K562 (cell line): ENCODE measurements around the gene SDC1. TPM values are rescaled to one million over a fixed set of nuclear protein-coding genes. Genes with fewer than 3 reads are reported as not detected.

Source experiments
- ATAC-seq: fragments of 200-7000 bp; cut with Tn5 transposase; 3 replicates; pipeline ENCODE4 v1.9.1; 2020; ENCODE audit warnings: moderate library complexity
- BruUV-seq: library from RNA; stranded (reverse); fragments of 400-500 nt; replicated peaks from 2 replicates; lab custom pipeline; 2021; lab: Mats Ljungman, UMichigan
- CTCF ChIA-PET: fragments of 300-600 bp; formaldehyde crosslinking; extraction: SDS; loops from one replicate; lab custom pipeline; 2021; ENCODE audit warnings: low intra/inter-chr PET ratio; lab: Yijun Ruan, JAX
- POLR2A ChIA-PET: fragments of 300-600, 350-650 bp; sonication (Branson Sonifier 250); formaldehyde crosslinking; extraction: SDS; loops from one replicate; lab custom pipeline; 2021; ENCODE audit warnings: antibody characterized with exemption, inconsistent platforms; lab: Yijun Ruan, JAX
- DNase-seq, 4 experiments: peaks; one replicate each; pipeline versions ENCODE4 v3.0.0 to v3.0.0-alpha.2; 2011 to 2018; ENCODE audit warnings: low spot score in 3 of 4, mixed read lengths in 3 of 4; ENCODE audit errors: extremely low read depth in 1 of 4
- FAIRE-seq: peaks from 2 replicates; lab custom pipeline; 2011; peaks lifted over from hg19 to GRCh38; lab: Jason Lieb, UNC
- H2AFZ ChIP-seq: 2 replicates; pipeline ENCODE4 v1.6.0; 2011; ENCODE audit warnings: low read depth, low read length, control low read depth, inconsistent platforms
- H3K27ac ChIP-seq: fragments of 200-600 bp; 3 replicates; pipeline ENCODE4 v1.8.0; 2011; ENCODE audit warnings: low read depth, mild to moderate bottlenecking, control low read depth, inconsistent platforms, low read length, moderate library complexity, mixed read lengths; ENCODE audit errors: extremely low read depth
- H3K27me3 ChIP-seq, 2 experiments: fragments of 300-600 bp in 1 of 2; 2 replicates in 1 of 2; 3 replicates in 1 of 2; pipeline versions ENCODE4 v1.6.0 to v1.8.0; 2011; ENCODE audit warnings: inconsistent platforms in 2 of 2, low read length in 2 of 2, mild to moderate bottlenecking in 1 of 2, mixed read lengths in 1 of 2, moderate library complexity in 1 of 2; ENCODE audit not compliant: control insufficient read depth in 2 of 2, insufficient read depth in 2 of 2
- H3K36me3 ChIP-seq: fragments of 300-600 bp; 3 replicates; pipeline ENCODE4 v1.8.0; 2011; ENCODE audit warnings: mild to moderate bottlenecking, low read length, inconsistent platforms; ENCODE audit not compliant: control insufficient read depth, insufficient read depth
- H3K4me1 ChIP-seq, 2 experiments: fragments of 200-600 bp in 1 of 2; replicated peaks in 1 of 2; 2 replicates in 1 of 2; 3 replicates in 1 of 2; pipeline versions ENCODE4 v1.5.1 to v1.8.0; 2011; ENCODE audit warnings: inconsistent platforms in 2 of 2, low read length in 2 of 2, mild to moderate bottlenecking in 1 of 2, mixed read lengths in 1 of 2, moderate library complexity in 1 of 2; ENCODE audit not compliant: control insufficient read depth in 2 of 2, insufficient read depth in 2 of 2
- H3K4me2 ChIP-seq: 2 replicates; pipeline ENCODE4 v1.6.1; 2011; ENCODE audit warnings: low read length, control low read depth, inconsistent platforms, mixed read lengths; ENCODE audit not compliant: insufficient read depth
- H3K4me3 ChIP-seq: fragments of 200-600 bp; sonication (generic), shearing (Covaris generic); 2 replicates; pipeline ENCODE4 v1.5.1; 2016; ENCODE audit warnings: control low read depth, inconsistent platforms
- H3K79me2 ChIP-seq: fragments of 200-600 bp; 3 replicates; pipeline ENCODE4 v1.8.0; 2011; ENCODE audit warnings: low read length, inconsistent platforms; ENCODE audit not compliant: control insufficient read depth, insufficient read depth
- H3K9ac ChIP-seq, 2 experiments: 2 replicates each; pipeline versions ENCODE4 v1.6.0 to v1.6.1; 2011; ENCODE audit warnings: low read depth in 2 of 2, low read length in 2 of 2, control low read depth in 1 of 2, inconsistent platforms in 1 of 2, mild to moderate bottlenecking in 1 of 2, mixed read lengths in 1 of 2; ENCODE audit not compliant: insufficient read depth in 1 of 2
- H3K9me1 ChIP-seq: one replicate; pipeline ENCODE4 v1.6.0; 2011; ENCODE audit warnings: inconsistent platforms, mild to moderate bottlenecking, low read length, moderate library complexity; ENCODE audit not compliant: control insufficient read depth, insufficient read depth
- H3K9me3 ChIP-seq: replicated peaks from 2 replicates; pipeline ENCODE4 v1.5.1; 2011; ENCODE audit warnings: low read depth, low read length, inconsistent platforms; ENCODE audit not compliant: control insufficient read depth, insufficient read depth
- H4K20me1 ChIP-seq: replicated peaks from 2 replicates; pipeline ENCODE4 v1.6.1; 2011; ENCODE audit warnings: low read length, inconsistent platforms, mixed read lengths; ENCODE audit not compliant: control insufficient read depth, insufficient read depth
- HBP1 ChIP-seq: fragments of 450-650 bp; formaldehyde crosslinking; IDR thresholded peaks from 2 replicates; pipeline ENCODE4 v1.4.0; 2022; ENCODE audit warnings: missing genetic modification characterization
- MYBL2 ChIP-seq, 2 experiments: fragments of 450-650 bp in 1 of 2; sonication (generic) in 1 of 2; formaldehyde crosslinking in 1 of 2; IDR thresholded peaks; 2 replicates each; pipeline versions ENCODE4 v1.6.1 to v1.8.1; 2017 to 2022; ENCODE audit warnings: borderline replicate concordance in 1 of 2, inconsistent platforms in 1 of 2, low read depth in 1 of 2, mild to moderate bottlenecking in 1 of 2, missing genetic modification reagents in 1 of 2, moderate library complexity in 1 of 2
- NFXL1 ChIP-seq: fragments of 450-650 bp; formaldehyde crosslinking; IDR thresholded peaks from 2 replicates; pipeline ENCODE4 v1.4.0; 2021; ENCODE audit warnings: mild to moderate bottlenecking
- OTX1 ChIP-seq: fragments of 450-650 bp; formaldehyde crosslinking; IDR thresholded peaks from 2 replicates; pipeline ENCODE4 v1.4.0; 2022; ENCODE audit warnings: mild to moderate bottlenecking
- TAL1 ChIP-seq: fragments of 450-650 bp; IDR thresholded peaks from 2 replicates; pipeline ENCODE4 v1.6.1; 2016; ENCODE audit warnings: mild to moderate bottlenecking
- TCF7 ChIP-seq: sonication (generic); IDR thresholded peaks from 2 replicates; pipeline ENCODE4 v1.6.1; 2016; ENCODE audit warnings: antibody characterized with exemption, borderline replicate concordance
- TSC22D4 ChIP-seq: fragments of 450-650 bp; IDR thresholded peaks from 2 replicates; pipeline ENCODE4 v1.6.1; 2016; ENCODE audit warnings: missing genetic modification characterization, missing biosample characterization, control low read depth
- ZBTB26 ChIP-seq: fragments of 450-650 bp; formaldehyde crosslinking; IDR thresholded peaks from 2 replicates; pipeline ENCODE4 v1.4.0; 2022; ENCODE audit warnings: missing genetic modification characterization
- ZNF57 ChIP-seq: fragments of 450-650 bp; formaldehyde crosslinking; IDR thresholded peaks from 2 replicates; pipeline ENCODE4 v1.4.0; 2020; ENCODE audit warnings: mild to moderate bottlenecking, moderate library complexity
- WGBS: fragments of 100-300 bp; shearing (Covaris generic); methylation state at CpG from one replicate; pipeline ENCODE4 v1.1.6; 2016; ENCODE audit warnings: low coverage, mixed read lengths; ENCODE audit not compliant: insufficient coverage; ENCODE audit errors: missing lambda C conversion rate; 5-methylcytosine and 5-hydroxymethylcytosine counted together
- in situ Hi-C: fragments of 300-500 bp; cut with MboI; formaldehyde crosslinking; loops from 4 replicates; pipeline ENCODE4 v1.15.0; 2018; ENCODE audit warnings: inconsistent platforms, mixed read lengths
- intact Hi-C: fragments of 100-400 bp; cut with micrococcal nuclease; formaldehyde crosslinking; loops from 2 replicates; pipeline ENCODE4 v1.14.2; 2022
- polyA plus RNA-seq, 8 experiments: library from polyadenylated mRNA; depleted of rRNA in 4 of 8; stranded (reverse) in 5 of 8; unstranded in 3 of 8; fragments of >200 nt; fragmentation: Nextera tagmentation in 2 of 8; fragmentation: Illumina TruSeq in 1 of 8; extraction: Ambion mirVana in 2 of 8; extraction: Trizol in 1 of 8; gene quantifications; 2 replicates each; pipeline versions ENCODE4 v1.2.1 to v1.2.3, GENCODE V29; 2011 to 2014; ENCODE audit warnings: inconsistent platforms in 1 of 8, missing spikeins in 1 of 8
- total RNA-seq, 7 experiments: library from RNA; depleted of rRNA in 6 of 7; stranded (reverse); fragments of >200 nt in 6 of 7; fragmentation: Illumina TruSeq in 2 of 7; extraction: Trizol in 2 of 7; gene quantifications; 2 replicates each; pipeline versions ENCODE4 v1.2.1 to v1.2.3, GENCODE V29; 2011 to 2021; ENCODE audit warnings: low replicate concordance in 1 of 7
- TF ChIP-seq, protein P1 (sequence below): sonication (generic); formaldehyde crosslinking; IDR thresholded peaks from 2 replicates; pipeline ENCODE4 v1.9.0; 2022; ENCODE audit warnings: mild to moderate bottlenecking, missing genetic modification reagents
- TF ChIP-seq, protein P2 (sequence below): fragments of 450-650 bp; formaldehyde crosslinking; IDR thresholded peaks from 2 replicates; pipeline ENCODE4 v1.4.0; 2020; ENCODE audit warnings: mild to moderate bottlenecking, moderate library complexity

Gene SDC1
- total and polyA plus RNA-seq, 9 of the 15 experiments (the other 6 are each of a cell fraction or from before 2014, with no cell fraction given) = 0.06 to 2.7 (median 0.49) TPM

DNA sequence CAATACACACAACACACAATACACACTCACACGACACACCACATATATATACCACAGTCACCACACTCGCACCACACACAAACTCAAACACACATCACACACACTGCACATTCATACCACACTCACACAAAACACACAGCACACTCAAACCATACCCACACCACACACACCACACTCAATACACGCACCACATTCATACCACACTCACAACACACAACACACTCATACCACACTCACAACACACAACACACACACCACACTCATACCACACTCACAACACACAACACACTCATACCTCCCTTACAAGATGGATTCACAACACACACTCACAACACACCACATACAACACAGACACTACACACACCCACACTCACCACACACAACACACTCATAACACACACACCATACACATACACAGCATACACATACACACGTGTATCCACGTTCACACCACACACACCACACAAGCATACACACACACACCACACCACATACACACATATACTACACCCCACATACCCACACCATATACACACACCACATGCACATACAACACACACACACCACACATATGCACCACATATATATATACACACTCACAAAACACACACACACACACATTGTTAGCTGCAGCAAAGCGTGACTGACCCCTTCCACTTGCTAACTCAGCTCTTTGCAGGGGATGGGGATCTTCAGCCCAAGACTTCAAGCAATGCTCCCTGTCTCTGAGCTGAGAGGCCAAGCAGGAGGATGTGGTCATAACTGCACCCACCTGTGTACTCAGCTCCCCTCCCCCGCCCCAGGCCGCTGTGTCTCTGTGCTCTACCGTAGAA, 59.0 kb downstream of the SDC1 start:
- DNase-seq = no peak
- H3K4me3 ChIP-seq = no peak overlapping the region
- H3K27ac ChIP-seq = no peak overlapping the region
- WGBS = 10% methylated on average over 9 of the region's 9 CpGs
- in situ Hi-C loops = no loop called here
- H2AFZ ChIP-seq = no peak overlapping the region
- no peaks in the 10 kb centered on the region for H3K36me3 ChIP-seq
- H4K20me1 ChIP-seq = no peaks in the 10 kb centered on the region; the same call in none of the 2 replicates
- ChIA-PET POLR2A (no interaction called here), CTCF (no interaction called here)
- intact Hi-C loops = no loop called here
- H3K9me1 ChIP-seq = peaks cover 6% of the 10 kb centered on the region
- no peak for FAIRE-seq
- no peak for ATAC-seq
- H3K9me3 ChIP-seq = no peaks in the 10 kb centered on the region
- H3K9ac ChIP-seq = no peak overlapping the region
- peaks cover 6 to 55% of the 10 kb centered on the region in 2 experiments for H3K27me3 ChIP-seq
- BruUV-seq = no TSS peak
- no peaks in the 10 kb centered on the region for H3K79me2 ChIP-seq
- H3K4me2 ChIP-seq = no peak overlapping the region
- H3K4me1 ChIP-seq = peaks cover 0 to 9% of the 10 kb centered on the region in 2 experiments; a peak in 3 of 5 replicates
- 0 out of 2 replicates have a peak, but pooled peaks have one; percentile 26 for TF ChIP-seq ZBTB26 (CRISPR knock-in tag)
- TF ChIP-seq TAL1 = no peak
- TF ChIP-seq NFXL1 (CRISPR knock-in tag) = no peak
- TF ChIP-seq, protein P1, sequence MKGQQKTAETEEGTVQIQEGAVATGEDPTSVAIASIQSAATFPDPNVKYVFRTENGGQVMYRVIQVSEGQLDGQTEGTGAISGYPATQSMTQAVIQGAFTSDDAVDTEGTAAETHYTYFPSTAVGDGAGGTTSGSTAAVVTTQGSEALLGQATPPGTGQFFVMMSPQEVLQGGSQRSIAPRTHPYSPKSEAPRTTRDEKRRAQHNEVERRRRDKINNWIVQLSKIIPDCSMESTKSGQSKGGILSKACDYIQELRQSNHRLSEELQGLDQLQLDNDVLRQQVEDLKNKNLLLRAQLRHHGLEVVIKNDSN = 0 out of 2 replicates have a peak, but pooled peaks have one; percentile 14
- peak; percentile 20; the same call in 1 of the 2 replicates for TF ChIP-seq MYBL2 (IDR thresholded peaks at IDR 0.05; ENCODE audit: low read depth)
- TF ChIP-seq MYBL2 (CRISPR knock-in tag; IDR thresholded peaks at IDR 0.05; ENCODE audit: borderline replicate concordance) = no peak
- 0 out of 2 replicates have a peak, but pooled peaks have one; percentile 44 for TF ChIP-seq TSC22D4 (tag)
- no peak for TF ChIP-seq TCF7
- TF ChIP-seq HBP1 (CRISPR knock-in tag) = 0 out of 2 replicates have a peak, but pooled peaks have one; percentile 12
- TF ChIP-seq, protein P2, sequence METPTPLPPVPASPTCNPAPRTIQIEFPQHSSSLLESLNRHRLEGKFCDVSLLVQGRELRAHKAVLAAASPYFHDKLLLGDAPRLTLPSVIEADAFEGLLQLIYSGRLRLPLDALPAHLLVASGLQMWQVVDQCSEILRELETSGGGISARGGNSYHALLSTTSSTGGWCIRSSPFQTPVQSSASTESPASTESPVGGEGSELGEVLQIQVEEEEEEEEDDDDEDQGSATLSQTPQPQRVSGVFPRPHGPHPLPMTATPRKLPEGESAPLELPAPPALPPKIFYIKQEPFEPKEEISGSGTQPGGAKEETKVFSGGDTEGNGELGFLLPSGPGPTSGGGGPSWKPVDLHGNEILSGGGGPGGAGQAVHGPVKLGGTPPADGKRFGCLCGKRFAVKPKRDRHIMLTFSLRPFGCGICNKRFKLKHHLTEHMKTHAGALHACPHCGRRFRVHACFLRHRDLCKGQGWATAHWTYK = no peak
- TF ChIP-seq OTX1 (CRISPR knock-in tag) = 0 out of 2 replicates have a peak, but pooled peaks have one; percentile 71
- no peak for TF ChIP-seq ZNF57 (CRISPR knock-in tag)
